Adrenal gland (tissue), 12 donors: ENCODE measurements around the gene HEXIM1. TPM values are rescaled to one million over a fixed set of nuclear protein-coding genes. Genes with fewer than 3 reads are reported as not detected.

Experiments
- DNase-seq, 7 donors: peaks; one replicate each; pipeline ENCODE4 v3.0.0-alpha.2; 2019 to 2020
- H3K27ac ChIP-seq, 5 donors: fragments of 200-600 bp; sonication (generic) in 4 of 5; 1 replicate in 3 of 5; 2 replicates in 2 of 5; pipeline versions ENCODE4 v1.5.1 to v1.8.0; 2016 to 2020; ENCODE audit warnings: mild to moderate bottlenecking in 1 of 5
- H3K27me3 ChIP-seq: fragments of 200-600 bp; 2 replicates; pipeline ENCODE4 v1.8.0; 2021
- H3K36me3 ChIP-seq, 2 donors: fragments of 200-600 bp; replicated peaks in 1 of 2; 1 replicate in 1 of 2; 2 replicates in 1 of 2; pipeline versions ENCODE4 v1.5.1 to v1.8.0; 2018 to 2022
- H3K4me1 ChIP-seq, 2 donors: fragments of 200-600 bp; replicated peaks in 1 of 2; 1 replicate in 1 of 2; 2 replicates in 1 of 2; pipeline versions ENCODE4 v1.5.1 to v1.8.0; 2018 to 2021
- H3K4me3 ChIP-seq, 4 donors: fragments of 200-600 bp; sonication (generic) in 3 of 4; one replicate each; pipeline ENCODE4 v1.5.1; 2016 to 2018
- H3K9me3 ChIP-seq, 3 donors: fragments of 200-600 bp; sonication (generic) in 1 of 3; replicated peaks in 1 of 3; 1 replicate in 2 of 3; 2 replicates in 1 of 3; pipeline versions ENCODE4 v1.5.1 to v1.8.0; 2016 to 2021
- POLR2A ChIP-seq, 2 donors: fragments of 450-650 bp; IDR thresholded peaks; one replicate each; pipeline ENCODE4 v1.6.1; 2017; ENCODE audit warnings: antibody characterized with exemption in 2 of 2, mild to moderate bottlenecking in 2 of 2, moderate library complexity in 1 of 2
- WGBS, 4 donors: extraction: QIAGEN DNeasy Blood & Tissue Kit in 2 of 4; methylation state at CpG; one replicate each; pipeline versions ENCODE4 v1.1.5 to v1.1.7; 2013 to 2017; 5-methylcytosine and 5-hydroxymethylcytosine counted together
- intact Hi-C, 2 donors: fragments of 100-400 bp; cut with DNase I; formaldehyde crosslinking; loops; one replicate each; pipeline versions ENCODE4 v1.14.1 to v1.15.0; 2022 to 2023
- polyA plus RNA-seq, 3 donors: library from polyadenylated mRNA; stranded (reverse); fragments of 200-250 nt in 2 of 3; fragments of 350-450 nt in 1 of 3; fragmentation: Illumina TruSeq in 1 of 3; extraction: RNeasy Lipid Tissue Mini Kit (QIAGEN cat#74804) in 1 of 3; gene quantifications; one replicate each; pipeline ENCODE4 v1.2.3, GENCODE V29; 2013 to 2014
- total RNA-seq, 9 donors: library from RNA; depleted of rRNA in 4 of 9; stranded (reverse); fragments of >200 nt in 4 of 9; fragments of 120-200 nt in 1 of 9; fragmentation: NEBNext Ultra II Directional in 1 of 9; extraction: Animal tissue kit (Norgen Biotek cat#: 25700) in 1 of 9; gene quantifications; one replicate each; pipeline versions ENCODE4 v1.1.0 to v1.2.4, GENCODE V29; 2013 to 2023
- TF ChIP-seq, protein P1 (sequence below), 6 experiments: fragments of 450-650 bp in 4 of 6; fragments of 200-600 bp in 2 of 6; sonication (generic) in 1 of 6; IDR thresholded peaks; 1 replicate in 5 of 6; 2 replicates in 1 of 6; pipeline versions ENCODE4 v1.5.1 to v1.8.0; 2016 to 2021; ENCODE audit warnings: antibody characterized with exemption in 6 of 6, mild to moderate bottlenecking in 2 of 6, moderate library complexity in 1 of 6
- donor health status: healthy with polysubstance abuse.
- donor health status: Bipolar disorder and iron deficiency.
- donor health status: DM: yes; HTN: yes; CAD: no.
- donor health status: DM: no; HTN: no; CAD: no.
- donor health status: DM: no; HTN: no; CAD: no.
- donor health status: DM: yes; HTN: yes; CAD: no.

The HEXIM1 gene
- total and polyA plus RNA-seq, 12 donors: 19.4 to 159 (median 30.9) TPM

DNA sequence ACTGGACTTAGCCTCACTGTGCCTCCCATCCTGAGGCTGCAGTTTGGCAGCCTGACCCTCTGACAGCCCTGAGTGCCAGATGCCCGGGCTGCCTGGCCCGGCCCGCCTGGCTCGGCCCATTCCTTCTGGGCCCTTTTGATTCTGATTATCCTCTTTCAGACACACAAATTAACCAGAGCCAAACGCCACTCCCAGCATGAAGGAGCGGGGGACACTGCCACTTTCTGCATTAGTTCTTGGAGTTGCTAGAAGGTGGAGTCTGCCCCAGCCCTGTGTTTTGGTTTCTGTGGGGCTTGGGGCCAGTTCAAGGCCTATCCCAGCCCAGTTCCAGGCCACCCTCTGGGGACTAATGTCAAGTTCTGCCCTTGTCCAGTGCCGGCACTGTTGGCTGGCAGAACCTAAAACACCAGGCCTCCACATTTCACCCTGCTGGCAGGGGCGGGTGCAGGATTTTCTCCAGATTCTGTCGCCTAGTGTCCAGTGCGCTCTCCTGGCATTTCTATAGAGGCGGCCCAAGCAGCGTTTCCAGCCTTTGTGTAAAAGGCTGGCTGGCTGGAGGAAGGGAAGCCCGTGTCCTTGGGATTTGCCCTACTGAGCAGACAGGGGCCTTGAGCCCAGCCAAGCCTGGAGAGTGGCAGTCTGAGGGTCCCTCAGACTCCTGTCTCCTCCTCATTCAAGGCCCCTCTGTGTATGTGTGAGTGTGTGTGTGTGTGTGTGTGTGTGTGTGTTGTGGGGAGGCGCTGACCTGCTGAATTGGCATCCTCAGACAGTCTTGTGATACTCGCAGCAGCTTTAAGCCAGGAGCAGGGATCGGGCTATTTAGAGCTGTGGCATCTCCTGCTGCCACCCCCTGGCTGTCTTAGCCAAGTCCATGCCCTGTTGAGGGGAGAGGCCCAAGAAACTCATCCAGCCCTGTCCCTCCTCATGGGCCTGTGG, 37.3 kb upstream of the HEXIM1 start:
- no peaks in the 10 kb centered on the region for H3K27me3 ChIP-seq
- H3K9me3 ChIP-seq: no peaks in the 10 kb centered on the region
- intact Hi-C loops: no loop called here
- DNase-seq: peak; percentile 59 to 87 (median 81)
- H3K4me3 ChIP-seq: no peak overlapping the region
- TF ChIP-seq POLR2A (IDR thresholded peaks at IDR 0.05): peak in 1 of 2 donors; percentile 23
- TF ChIP-seq, protein P1, sequence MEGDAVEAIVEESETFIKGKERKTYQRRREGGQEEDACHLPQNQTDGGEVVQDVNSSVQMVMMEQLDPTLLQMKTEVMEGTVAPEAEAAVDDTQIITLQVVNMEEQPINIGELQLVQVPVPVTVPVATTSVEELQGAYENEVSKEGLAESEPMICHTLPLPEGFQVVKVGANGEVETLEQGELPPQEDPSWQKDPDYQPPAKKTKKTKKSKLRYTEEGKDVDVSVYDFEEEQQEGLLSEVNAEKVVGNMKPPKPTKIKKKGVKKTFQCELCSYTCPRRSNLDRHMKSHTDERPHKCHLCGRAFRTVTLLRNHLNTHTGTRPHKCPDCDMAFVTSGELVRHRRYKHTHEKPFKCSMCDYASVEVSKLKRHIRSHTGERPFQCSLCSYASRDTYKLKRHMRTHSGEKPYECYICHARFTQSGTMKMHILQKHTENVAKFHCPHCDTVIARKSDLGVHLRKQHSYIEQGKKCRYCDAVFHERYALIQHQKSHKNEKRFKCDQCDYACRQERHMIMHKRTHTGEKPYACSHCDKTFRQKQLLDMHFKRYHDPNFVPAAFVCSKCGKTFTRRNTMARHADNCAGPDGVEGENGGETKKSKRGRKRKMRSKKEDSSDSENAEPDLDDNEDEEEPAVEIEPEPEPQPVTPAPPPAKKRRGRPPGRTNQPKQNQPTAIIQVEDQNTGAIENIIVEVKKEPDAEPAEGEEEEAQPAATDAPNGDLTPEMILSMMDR (IDR thresholded peaks at IDR 0.05): peak in 1 of 6 experiments; percentile 19
- peaks cover 0 to 36% of the 10 kb centered on the region in 2 donors for H3K36me3 ChIP-seq
- peak overlapping the region; percentile 52 to 84 (median 79) for H3K27ac ChIP-seq
- peaks cover 26% of the 10 kb centered on the region in 2 donors for H3K4me1 ChIP-seq
- 19 to 39% (median 32%) methylated on average over 8 to 16 of the region's 16 CpGs for WGBS, 4 donors

DNA sequence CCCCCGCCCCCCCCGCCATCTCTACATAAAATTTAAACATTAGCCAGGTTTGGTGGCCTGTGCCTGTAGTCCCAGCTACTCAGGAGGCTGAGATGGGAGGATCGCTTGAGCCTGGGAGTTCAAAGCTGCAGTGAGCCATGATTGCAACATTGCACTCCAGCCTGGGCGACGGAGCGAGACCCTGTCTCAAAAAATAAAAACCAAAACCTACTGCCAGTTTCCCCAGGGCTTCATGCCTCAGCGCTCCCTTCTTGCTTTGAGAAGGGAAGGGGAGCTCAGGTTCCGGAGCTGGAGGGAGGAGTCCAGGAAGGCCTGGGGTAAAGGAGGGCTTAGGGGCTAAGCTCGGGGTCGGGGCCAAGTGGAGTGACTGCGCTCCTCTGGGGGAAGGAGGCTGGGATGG, 36.4 kb upstream of the HEXIM1 start:
- H3K27ac ChIP-seq: peak overlapping the region; percentile 52 to 84 (median 79)
- intact Hi-C loops: no loop called here
- TF ChIP-seq, protein P1 (IDR thresholded peaks at IDR 0.05): no peak
- TF ChIP-seq POLR2A (IDR thresholded peaks at IDR 0.05): no peak
- 84 to 92% (median 89%) methylated on average over 10 to 11 of the region's 11 CpGs for WGBS, 4 donors
- no peak for DNase-seq
- H3K9me3 ChIP-seq: no peaks in the 10 kb centered on the region
- no peak overlapping the region for H3K4me3 ChIP-seq
- H3K4me1 ChIP-seq: peaks cover 26% of the 10 kb centered on the region in 2 donors
- no peaks in the 10 kb centered on the region for H3K27me3 ChIP-seq
- peaks cover 0 to 28% of the 10 kb centered on the region in 2 donors for H3K36me3 ChIP-seq

DNA sequence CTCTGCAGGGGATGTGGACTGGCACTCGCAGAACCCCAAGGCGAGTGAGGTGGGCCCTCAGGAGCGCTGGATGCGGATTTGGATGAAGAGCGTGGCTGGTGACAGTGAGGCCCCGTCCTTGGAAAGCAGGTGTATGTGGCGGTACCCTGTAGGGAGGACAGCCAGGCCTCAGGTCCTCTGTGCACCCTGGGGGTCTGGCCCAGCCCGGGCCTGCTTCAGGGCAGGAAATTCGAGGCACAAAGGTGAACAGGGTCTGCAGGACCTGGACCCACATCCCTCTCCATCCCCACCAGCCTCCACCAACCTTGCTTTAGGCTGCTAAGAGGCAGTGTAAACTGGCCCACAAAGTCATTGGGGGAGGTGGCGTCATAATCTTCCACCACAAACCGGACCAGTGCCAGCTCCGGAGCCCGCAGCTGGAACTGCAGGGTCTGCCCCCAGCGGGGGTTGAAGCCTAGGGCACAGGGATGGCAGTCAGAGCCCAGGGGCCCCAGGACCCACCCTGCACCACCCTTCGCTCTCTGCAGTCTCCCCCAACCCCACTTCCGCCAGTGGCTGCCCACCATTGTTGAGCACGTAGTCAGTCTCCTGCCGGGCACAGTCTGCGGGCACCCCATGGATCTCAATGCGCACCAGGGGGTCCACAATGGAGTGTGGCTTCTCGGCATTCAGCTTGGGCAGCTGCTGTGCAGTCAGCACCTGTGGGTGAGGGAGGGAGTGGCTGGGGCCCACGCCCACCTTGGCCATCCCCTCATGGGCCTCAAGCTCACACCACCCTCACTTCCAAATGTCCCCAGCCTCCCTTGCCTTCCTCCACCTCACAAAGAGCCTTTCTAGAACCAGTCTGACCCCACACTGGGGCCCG, 35.5 kb upstream of the HEXIM1 start:
- TF ChIP-seq, protein P1 (IDR thresholded peaks at IDR 0.05): no peak
- no peak for TF ChIP-seq POLR2A (IDR thresholded peaks at IDR 0.05)
- H3K27ac ChIP-seq: peak overlapping the region in 3 of 5 donors; percentile 79 to 84 (median 81)
- peaks cover 0 to 22% of the 10 kb centered on the region in 2 donors for H3K36me3 ChIP-seq
- WGBS, 4 donors: 86 to 93% (median 92%) methylated on average over 10 to 23 of the region's 23 CpGs
- H3K4me1 ChIP-seq: peaks cover 26% of the 10 kb centered on the region in 2 donors
- no peaks in the 10 kb centered on the region for H3K9me3 ChIP-seq
- no peak for DNase-seq
- intact Hi-C loops: no loop called here
- H3K4me3 ChIP-seq: no peak overlapping the region
- no peaks in the 10 kb centered on the region for H3K27me3 ChIP-seq

DNA sequence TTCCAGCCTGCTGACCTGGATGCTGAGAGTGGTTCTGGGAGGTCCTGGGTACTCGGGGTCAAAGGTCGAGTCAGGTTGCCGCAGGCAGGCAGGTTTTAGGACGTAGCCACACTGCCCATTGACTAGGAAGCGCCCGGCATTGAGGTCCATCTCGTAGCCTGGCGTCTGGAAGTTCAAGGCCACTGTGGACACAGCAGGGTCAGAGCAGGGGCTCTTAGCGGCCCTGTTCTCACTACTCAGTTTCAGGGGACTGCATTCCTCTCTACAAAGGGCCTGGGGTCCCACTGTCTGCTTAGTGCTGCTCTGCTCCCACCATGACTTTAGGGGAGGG, 34.9 kb upstream of the HEXIM1 start:
- Histone ChIP-seq H3K27me3 (no peaks in the 10 kb centered on the region), H3K4me1 (peaks cover 26% of the 10 kb centered on the region in 2 donors), H3K27ac (peak overlapping the region in 2 of 5 donors; percentile 34 to 45), H3K36me3 (peaks cover 0 to 22% of the 10 kb centered on the region in 2 donors), H3K4me3 (no peak overlapping the region), H3K9me3 (no peaks in the 10 kb centered on the region)
- 31 to 72% (median 49%) methylated on average over 9 of the region's 9 CpGs for WGBS, 4 donors
- intact Hi-C loops: no loop called here
- no peak for DNase-seq
- no peak for TF ChIP-seq POLR2A (IDR thresholded peaks at IDR 0.05)
- TF ChIP-seq, protein P1 (IDR thresholded peaks at IDR 0.05): no peak
